Measurements from ENCODE around the gene ACSL1.
"Not testable (repeated sequence)": the region's sequence is repeated elsewhere in the genome, so short reads cannot be mapped to it uniquely, and the experiment has no call there.

Gene ACSL1

DNA sequence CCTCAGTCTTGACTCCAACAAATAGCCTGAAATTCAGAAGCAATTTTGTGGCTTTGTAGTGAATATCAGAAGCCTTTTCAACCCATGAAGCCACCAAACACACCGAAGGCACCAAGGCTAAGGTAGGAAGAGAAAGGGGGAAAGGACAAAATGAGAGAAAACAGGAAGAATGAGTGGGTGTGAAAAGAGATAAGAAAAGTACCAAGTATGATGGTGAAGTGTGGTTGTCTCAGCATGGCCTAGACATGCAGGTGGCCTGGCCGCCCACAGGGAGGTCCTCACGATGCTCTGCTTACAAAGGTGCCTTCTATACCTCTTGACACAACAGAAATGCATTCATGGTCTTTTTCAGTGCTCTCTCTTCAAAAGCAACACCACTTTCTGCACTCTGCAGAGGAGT lies 34.9 kb downstream of the ACSL1 start:
- no peak for DNase-seq (ENCODE audit: low read depth, low spot score)

DNA sequence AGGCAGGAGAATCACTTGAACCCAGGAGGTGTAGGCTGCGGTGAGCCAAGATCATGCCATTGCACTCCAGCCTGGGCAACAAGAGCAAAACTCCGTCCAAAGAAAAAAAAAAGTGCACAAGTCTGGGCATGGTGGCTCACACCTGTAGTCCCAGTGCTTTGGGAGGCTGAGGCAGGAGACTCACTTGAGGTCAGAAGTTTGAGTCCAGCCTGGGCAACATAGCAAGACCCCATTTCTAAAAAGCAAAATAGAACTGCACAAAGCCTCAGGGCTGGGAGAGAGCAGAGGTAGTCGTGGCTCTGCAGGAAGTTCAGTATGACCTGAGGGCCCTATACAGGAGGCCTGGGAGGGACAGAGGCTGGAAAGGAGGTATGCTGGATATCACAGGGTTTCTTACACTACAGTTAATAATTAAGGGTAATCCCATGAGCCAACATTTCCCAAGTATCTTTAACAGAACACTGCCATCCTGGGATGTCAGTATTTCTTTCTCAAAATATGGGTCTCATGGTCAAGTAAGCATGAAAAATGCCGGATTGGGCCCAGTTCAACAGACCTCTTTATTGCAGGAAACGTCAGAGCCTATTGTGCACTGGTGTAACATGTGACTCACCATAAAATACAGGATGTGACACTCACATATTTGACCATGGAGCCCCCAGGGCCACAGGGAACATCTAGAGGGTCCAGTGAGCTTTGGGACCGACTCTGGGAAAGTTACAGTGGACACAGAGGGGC lies 37.8 kb downstream of the ACSL1 start:
- DNase-seq (ENCODE audit: low read depth, low spot score), result no peak

DNA sequence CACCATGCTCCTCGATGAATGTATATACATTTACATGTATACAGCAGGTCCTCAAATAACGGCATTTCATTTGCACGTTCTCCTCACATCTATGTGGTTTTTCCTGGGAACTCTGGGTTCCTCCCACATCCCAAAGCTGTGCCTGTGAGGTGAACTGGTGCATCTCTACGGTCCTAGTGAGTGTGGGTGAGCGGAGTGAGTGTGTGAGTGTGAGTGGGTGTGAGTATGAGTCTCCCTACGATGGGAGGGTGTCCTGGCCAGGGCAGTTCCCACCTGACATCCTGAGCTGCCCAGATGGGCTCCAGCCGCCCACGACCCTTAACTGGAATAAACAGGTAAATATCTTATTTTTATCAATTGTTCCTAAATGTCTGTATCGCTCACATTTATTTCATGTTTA lies 40.0 kb downstream of the ACSL1 start:
- DNase-seq (ENCODE audit: low read depth, low spot score), result no peak

DNA sequence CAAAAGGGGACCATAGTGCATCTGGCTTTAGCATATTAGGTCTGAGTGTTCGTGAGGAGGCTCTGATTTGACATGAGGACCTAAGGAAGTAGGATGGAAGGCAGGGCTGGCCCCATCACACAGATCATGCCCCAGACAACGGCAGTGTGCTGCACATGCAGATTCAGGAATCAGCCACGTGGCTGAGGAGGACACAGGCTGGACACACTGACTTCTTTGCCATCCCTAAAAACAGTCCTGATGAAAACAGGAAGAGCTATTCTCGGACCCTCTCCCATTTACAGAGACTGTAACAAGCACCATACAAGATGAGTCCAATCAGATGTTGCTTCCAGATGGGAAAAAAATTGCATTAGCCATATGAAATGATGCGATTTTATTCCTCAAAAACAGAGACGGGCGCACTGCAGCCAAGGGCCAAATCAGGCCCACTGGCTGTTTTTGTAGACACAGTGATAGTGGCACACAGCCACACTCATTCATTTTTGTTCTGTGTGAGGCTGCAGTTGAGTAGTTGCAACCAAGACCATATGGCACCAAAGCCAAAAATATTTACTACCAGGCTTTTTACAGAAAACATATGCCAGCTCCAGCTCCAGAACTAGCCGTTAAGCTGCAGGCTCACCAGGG lies 41.0 kb downstream of the ACSL1 start:
- DNase-seq (ENCODE audit: low read depth, low spot score), result no peak

DNA sequence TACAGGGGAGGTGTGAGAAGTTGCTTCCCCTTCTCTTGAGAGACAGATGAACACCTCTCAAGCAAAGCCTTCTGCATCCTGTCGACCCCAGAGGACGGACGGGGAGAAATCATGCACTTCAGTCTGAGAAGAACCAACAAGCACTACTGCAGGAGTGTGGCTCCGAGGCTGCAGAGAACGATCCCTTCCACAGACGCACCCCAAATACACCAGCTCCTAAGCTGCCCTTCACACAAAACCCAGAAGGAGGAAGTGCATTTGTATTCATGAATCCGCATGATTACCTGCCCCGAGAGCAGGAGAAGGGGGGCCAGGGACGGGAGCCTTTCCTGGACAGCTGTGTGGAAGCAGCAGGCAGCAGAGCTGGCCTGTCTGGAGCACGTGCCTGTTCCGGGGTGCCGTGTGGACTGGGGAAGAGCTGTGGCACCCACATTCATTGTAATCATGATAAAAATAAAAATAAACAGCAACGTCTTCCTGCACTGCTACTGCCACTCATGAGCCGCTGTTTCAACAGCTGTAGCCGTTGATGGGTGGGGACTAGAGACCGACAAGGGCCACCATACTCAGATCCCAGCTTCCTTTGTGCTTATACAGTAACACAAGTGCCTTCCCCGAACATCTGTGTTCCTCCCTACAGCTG lies 42.9 kb downstream of the ACSL1 start:
- no peak for DNase-seq (ENCODE audit: low read depth, low spot score)

DNA sequence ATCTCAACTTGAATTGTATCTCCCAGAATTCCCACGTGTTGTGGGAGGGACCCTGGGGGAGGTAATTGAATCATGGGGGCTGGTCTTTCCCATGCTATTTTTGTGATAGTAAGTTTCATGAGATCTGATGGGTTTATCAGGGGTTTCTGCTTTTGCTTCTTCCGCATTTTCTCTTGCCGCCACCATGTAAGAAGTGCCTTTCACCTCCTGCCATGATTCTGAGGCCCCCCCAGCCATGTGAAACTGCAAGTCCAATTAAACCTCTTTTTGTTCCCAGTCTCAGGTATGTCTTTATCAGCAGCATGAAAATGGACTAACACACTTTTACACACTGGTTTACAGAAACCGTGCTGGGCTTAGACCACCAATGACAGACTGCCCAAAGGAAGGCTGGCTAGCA lies 46.6 kb downstream of the ACSL1 start:
- DNase-seq (ENCODE audit: low read depth, low spot score), result not testable (repeated sequence)

DNA sequence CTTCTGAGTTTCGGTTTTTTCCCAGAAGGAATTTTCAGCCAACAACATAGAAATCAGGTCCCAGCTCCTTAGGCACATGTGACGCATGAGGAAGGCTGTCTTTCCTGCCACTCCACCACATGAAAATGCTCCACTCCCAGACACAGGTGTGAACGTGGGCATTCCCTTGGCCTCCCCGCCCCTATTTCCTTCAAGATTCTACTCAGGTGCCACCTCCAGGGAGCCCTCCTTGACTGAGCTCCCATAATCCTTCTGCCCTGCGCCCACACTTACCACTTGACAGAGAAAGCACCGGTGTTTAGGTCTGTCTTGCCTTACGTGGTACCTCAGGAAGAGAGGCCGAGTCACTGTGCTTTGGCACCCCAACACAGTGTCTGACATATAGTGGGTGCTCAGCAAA lies 47.4 kb downstream of the ACSL1 start:
- DNase-seq (ENCODE audit: low read depth, low spot score), result no peak

DNA sequence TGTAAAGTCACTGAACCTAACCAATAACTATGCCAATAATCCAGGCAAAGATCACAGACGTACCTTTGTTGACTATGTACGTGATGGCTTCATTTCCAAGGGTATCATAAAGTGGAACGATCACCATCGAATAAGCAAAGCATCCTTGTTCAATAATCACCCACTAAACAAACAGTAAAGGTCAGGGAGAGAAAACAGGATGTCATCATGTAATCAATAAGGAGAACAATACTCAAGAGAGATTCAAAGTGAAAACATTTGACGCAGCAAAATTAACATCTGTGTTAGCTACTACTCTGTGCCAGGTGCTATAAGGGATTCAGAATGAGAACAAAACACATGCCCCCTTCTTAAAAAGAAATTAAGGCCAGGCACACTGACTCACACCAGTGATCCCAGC lies 48.9 kb downstream of the ACSL1 start:
- DNase-seq (ENCODE audit: low read depth, low spot score), result no peak

DNA sequence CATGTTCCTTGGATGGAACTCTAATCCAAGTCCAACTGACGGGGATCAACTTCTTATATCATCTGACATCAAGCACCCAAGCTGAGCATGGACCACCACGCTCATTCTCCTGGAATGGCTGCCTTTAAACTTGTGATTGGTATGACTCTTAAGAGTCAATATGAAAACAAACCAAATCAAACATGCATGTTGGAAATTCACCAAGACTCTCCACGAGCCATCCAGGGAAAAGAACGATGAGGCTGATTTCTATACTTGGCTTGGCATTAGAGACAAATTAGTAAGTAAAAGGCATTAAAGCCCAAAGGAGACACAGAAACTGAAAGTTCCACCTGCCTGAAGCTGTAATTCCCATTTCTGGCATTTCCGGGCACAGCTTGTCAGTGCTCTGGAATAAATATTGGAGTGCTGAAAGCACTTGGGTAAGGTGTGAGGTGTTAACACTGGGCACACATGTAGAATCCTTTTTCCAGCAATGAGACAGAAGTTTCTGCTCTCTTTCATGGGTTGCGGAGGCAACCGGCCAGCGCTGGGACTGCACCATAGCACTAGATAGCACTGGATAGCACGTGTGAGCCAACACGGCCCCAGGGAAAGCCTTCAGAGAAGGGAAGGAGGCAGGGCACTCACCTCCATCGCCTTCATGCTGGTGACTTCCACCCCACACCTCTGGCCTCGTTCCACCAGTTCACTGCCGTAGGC lies 49.8 kb downstream of the ACSL1 start:
- no peak for DNase-seq (ENCODE audit: low read depth, low spot score)

DNA sequence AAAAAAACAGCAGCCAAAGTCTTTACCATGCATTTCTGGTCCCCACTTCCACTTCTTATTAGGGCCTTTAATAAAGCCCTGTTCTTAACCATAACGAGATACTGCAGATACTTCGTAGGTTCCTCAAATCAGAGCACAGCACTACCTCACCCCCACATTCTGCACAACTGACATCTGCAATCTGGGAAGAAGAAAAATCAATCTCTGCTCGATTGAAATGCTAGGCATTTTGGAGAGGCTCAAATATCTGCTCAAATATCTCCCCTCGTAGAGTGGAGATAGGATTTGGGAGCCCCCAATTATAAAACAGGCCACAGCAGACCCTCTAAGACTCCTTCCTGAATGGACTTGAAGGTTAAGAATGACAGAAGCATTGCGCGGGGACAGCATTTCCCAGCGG lies 51.6 kb downstream of the ACSL1 start:
- DNase-seq (ENCODE audit: low read depth, low spot score), result no peak

DNA sequence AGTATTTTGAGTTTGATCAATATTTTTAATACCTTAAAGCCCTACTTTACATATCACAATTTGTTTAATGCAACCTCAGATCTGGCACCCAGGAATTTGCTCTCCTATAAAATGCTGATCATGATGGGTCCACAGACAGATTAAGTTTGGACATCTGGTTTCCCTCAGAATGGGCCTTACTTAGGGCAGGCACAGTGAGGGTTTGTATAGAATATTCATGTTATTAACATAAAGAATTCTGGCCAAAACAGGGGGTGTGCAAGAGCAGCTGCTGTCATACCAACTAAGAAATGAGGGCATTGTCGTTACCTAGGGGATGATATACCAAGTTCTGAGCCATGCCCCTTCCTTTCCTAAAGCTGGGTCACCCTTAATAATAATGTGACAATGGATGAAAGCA lies 54.4 kb downstream of the ACSL1 start:
- DNase-seq (ENCODE audit: low read depth, low spot score), result no peak

DNA sequence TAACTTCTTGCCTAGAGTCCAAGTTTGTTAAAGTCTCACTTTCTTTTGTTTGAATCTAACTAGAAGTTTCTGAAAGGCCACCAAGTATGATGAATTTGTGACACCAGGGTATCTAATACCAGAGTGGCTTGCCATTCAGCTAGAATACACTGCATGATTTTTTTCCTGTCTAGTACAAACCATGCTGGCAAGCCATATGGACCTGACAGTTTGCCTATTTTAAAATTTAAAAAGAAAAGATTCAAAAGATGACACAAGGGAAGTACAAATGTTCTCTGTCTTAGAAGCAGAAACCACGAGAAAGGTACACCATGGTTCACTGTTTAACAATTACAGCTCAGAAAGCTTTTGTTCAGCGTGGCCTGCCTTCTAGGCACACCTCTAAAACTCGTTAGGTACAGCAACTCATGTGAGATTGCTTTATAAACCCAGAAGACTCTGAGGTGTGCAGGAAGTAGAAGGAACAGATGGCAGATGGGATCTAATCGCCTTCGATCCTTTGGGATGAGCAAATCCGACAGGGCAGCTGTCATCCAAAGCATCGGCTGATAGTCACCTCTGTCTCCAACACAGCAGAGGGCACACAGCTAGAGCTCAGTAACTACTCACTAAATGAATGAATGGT lies 56.5 kb downstream of the ACSL1 start:
- DNase-seq (ENCODE audit: low read depth, low spot score), result no peak

DNA sequence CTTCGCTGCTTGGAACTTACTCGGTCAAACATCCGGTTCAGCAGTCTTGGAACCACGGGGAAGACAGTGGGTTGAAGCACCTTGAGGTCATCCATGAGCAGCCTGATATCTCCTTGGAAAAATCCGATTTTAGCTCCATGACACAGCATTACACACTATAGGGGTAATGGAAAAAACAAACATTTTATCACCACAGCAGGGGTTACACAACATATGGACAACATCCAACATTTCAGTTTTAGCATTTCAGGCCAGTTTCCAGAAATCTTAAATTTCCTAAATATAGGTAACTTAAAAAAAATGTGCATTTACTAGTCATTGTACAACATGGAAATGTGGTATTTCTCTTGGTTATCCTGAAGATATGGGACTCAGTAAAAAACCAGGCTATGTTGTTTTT lies 57.5 kb downstream of the ACSL1 start:
- DNase-seq (ENCODE audit: low read depth, low spot score), result no peak

DNA sequence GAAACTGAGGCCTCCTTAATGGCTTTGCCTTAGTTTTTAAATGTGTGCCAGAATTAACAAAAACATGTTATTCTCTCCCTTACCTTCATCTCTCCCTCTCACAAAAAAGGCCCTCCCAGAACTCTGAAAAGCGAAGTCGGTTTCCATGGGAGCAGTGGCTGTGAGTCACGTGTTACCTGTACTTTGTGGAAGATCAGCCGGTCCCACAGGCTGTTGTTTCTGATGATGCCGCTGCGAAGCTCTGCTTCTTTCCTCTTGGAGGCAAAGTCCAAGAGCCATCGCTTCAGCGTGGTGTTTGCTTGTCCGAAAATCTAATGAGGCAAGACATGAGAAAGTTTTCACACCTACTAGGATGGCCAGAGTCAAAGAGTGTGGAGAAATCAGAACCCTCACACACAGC lies 59.3 kb downstream of the ACSL1 start:
- no peak for DNase-seq (ENCODE audit: low read depth, low spot score)

DNA sequence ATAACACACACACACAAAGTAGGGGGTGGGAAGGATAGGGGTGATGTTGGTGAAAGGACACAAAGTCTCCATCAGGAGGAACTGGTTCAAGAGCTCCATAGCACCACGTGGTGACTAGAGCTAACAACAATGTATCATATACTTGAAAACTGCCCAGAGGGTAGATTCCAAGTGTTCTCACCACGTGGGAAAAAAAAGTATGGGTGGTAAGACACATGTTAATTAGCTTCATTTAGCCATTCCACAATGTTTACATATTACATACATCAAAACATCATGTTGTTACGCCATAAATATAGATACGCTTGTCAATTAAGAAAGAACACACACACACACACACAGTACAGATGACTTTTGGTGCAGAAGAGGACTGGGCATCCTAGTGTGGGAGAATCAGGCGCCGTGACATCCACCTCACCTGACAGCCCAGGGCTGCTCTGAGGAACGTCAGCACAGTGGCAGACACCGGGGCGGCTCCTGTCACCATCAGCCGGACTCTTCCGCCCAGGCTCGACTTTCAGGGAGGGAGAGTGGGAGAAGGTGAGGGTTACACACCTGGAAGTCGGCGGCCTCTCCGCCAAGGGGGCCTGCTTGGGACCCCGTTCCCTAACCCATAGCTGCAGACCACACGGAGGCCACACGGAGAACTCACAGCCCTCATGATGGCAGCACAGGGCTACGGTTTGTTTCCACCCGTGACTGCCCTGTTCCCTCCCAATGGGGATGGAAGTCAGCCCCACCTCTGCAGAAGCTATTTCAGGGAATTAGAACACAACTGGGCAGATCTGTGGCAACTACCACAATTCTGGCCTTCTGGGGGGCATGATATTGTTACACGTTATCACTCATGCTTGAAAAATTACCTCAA lies 60.1 kb downstream of the ACSL1 start:
- no peak for DNase-seq (ENCODE audit: low read depth, low spot score)

DNA sequence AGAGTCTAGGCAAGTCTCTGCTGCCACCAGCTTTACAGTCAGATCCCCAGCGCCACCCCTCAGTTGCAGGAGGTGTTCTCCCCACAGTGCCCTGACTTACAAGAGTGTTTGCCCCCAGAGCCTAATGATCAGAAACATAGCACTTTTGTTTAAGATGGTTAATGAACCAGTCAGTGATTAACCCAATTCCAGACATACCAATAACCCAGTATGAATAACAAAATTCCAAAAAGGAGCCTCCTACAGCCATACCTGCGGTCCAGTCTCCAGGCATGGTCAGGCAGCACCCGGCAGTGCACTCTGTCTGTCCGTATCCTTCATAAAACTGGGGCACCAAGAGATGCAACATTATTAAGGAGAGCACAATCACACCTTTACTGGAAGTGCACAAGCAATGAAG lies 61.2 kb downstream of the ACSL1 start:
- DNase-seq (ENCODE audit: low read depth, low spot score), result no peak

DNA sequence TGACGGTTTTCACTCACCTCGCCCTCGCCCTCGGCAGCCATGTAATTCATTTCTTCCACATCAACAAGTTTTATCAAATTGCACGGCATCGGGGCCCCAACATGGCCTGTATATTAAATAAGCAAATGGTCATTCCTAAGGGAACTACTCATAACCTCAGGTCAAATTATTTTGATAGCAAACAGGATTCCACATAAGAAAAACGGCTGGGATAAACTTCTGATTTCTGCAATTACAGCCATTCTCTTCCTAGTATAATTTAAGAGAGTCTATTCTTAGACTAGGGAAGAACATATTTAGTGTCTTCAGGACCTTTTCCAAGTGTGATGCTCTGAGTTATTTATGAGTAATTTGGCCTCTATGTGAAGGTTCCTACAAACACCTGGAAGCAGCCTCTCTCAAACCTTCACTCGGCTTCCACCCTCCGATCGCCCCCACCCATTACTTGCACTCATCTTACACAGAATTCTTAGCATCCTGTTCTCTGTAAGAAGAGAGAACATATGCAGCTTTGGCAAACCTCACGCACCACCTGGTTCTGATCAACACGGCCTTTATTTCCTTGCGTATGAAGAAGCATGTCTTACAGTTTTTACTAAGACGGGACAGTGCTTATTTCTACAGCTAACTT lies 62.5 kb downstream of the ACSL1 start:
- no peak for DNase-seq (ENCODE audit: low read depth, low spot score)

DNA sequence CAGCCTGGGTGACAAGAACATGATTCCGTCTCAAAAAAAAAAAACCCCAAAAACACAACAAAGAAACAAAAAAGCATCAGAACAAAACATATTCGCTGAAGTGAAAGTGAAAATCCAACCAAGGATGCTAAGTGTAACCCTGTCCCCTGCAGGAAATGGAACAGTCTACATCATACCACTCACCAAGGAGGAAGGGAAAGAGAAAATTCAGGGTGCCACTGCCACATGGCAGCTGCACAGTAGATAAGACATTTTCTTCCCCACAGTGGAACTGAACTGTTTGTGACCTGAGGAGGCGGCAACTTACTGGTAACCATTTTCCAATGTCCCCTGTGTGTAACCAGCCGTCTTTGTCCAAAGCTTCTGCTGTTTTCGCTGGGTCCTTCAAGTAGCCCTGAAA lies 63.7 kb downstream of the ACSL1 start:
- no peak for DNase-seq (ENCODE audit: low read depth, low spot score)

DNA sequence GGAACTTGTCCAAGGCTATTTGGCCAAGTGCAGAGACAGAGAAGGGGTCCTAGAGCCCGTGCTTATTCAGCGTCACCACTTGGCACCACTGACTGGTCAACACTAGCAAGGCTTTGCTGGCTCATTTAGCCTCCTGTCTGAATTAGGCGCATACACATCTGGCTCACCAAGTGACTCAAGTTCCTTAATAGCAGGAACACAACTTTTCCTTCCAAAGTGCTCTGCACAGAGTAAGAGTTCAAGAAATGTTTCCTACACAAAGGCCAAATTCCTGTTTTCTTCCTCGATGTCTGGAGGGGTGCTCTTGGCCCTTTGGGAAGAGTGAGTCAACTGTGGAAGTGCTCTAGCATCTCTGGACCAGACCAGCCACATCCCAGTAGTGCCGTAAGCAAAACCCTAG lies 65.1 kb downstream of the ACSL1 start:
- DNase-seq (ENCODE audit: low read depth, low spot score), result no peak

DNA sequence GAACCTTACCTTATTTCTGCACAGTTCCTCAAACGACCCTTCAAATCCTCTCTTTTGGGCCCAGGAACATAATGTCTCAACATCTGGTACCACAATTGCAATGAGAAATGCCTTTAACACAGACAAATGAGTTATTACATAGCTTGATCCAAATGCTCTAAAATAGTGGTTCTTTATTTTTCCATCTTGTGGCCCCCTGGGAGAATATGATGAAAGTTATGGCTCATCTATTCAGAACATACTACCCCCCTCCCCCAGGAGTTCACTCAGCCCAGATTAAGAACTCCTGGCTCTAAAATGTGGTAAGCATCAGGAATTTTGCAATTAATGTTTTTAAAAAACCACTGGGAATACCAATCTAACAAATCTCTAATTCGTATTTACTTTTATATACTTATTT lies 68.0 kb downstream of the ACSL1 start:
- DNase-seq (ENCODE audit: low read depth, low spot score), result no peak

DNA sequence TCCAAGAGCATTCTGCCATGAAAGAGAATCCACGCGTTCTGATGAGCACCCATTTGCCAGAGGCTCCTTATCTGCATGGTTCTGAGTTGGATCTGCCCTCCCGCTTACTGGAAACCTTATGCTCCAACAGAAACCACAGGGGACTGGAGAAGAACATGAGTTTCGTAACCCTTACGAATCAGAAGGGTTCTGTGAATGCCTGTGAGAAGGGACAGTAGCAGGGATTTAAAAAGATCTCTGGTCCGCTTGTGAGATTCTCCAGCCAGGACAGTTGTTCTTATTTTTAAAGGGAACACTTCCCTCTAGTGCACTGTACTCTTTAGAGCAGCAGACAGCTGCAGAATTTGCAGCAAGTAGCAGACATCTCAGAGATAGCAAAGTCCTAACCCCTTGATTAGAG lies 69.4 kb downstream of the ACSL1 start:
- no peak for DNase-seq (ENCODE audit: low read depth, low spot score)

Measured in smooth muscle cell of the brain vasculature (primary cell).